ENCODE data around the gene GRID1.

- TF ChIP-seq, protein P1, sequence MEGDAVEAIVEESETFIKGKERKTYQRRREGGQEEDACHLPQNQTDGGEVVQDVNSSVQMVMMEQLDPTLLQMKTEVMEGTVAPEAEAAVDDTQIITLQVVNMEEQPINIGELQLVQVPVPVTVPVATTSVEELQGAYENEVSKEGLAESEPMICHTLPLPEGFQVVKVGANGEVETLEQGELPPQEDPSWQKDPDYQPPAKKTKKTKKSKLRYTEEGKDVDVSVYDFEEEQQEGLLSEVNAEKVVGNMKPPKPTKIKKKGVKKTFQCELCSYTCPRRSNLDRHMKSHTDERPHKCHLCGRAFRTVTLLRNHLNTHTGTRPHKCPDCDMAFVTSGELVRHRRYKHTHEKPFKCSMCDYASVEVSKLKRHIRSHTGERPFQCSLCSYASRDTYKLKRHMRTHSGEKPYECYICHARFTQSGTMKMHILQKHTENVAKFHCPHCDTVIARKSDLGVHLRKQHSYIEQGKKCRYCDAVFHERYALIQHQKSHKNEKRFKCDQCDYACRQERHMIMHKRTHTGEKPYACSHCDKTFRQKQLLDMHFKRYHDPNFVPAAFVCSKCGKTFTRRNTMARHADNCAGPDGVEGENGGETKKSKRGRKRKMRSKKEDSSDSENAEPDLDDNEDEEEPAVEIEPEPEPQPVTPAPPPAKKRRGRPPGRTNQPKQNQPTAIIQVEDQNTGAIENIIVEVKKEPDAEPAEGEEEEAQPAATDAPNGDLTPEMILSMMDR (IDR thresholded peaks at IDR 0.05), result no peak
- no peak for TF ChIP-seq POLR2A (IDR thresholded peaks at IDR 0.05)
These were observed 751.0 kb downstream of the GRID1 start for GRCh38 chr10:85615556-85615955.
